SKM-1 (cell line): ENCODE results near the gene ADAM22.
A peak's percentile ranks its signal among the peaks of the same experiment; 100 is the strongest.
"Not testable (repeated sequence)": the region's sequence is repeated elsewhere in the genome, so short reads cannot be mapped to it uniquely, and the experiment has no call there.

ENCODE experiments used
- DNase-seq: peaks from one replicate; lab custom pipeline; 2025; ENCODE audit not compliant: unreplicated experiment; lab: John Stamatoyannopoulos, UW

The ADAM22 gene

GRCh38 chr7:88156356-88156755, 222.3 kb downstream of the ADAM22 start:
- DNase-seq = no peak

- DNase-seq = not testable (repeated sequence)
Observed at GRCh38 chr7:88159741-88160140, 225.7 kb downstream of the ADAM22 start.

- DNase-seq = peak; percentile 12
Observed at GRCh38 chr7:88165697-88166096, 231.6 kb downstream of the ADAM22 start.

GRCh38 chr7:88167223-88167622, 233.2 kb downstream of the ADAM22 start:
- no peak for DNase-seq

DNA sequence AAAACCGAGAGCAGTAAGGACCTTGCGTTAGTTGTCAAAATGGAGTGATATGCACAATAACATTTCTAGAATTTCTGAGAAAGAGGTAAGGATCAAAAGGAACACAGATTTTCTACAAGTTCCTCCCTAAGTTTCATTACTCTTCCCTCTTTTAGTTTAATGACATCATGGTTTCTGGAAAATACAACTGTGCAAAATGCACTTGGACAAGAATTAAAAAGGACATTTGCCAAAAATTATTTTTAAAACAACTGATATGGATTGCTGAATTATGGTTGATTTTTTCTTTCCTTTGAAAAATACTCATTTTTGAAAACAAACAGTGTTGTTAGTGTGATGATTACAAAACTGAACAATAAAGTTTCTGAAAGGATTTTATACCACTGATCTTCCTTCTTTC, 233.7 kb downstream of the ADAM22 start:
- no peak for DNase-seq

DNA sequence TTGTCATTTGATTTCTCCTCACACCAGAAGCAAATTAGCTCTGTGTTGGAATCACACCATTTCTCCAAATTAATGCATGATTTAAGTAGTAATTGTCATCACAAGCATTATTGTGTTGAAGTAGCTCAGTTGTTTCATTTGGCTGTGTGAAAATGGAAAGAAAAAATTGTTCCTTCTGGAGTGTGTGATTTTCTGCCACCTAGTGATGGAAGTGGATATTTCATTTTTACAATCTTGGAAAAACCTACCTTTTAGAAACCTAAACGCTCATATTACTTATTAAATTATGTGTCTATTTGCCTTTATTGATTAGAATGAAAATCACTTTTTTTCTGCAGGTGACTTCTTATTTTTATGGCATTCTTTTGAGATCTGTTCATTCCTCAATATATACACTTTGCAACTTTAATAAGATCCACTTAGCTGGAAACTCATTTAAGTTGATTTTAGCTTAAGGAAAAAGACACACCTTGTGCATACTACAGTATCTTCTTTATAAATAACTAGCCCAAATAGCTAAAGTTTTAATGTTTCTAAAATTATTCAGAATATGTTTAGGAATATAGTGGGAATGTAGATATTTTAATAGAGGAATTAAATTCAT, 235.8 kb downstream of the ADAM22 start:
- DNase-seq = peak; percentile 20

DNA sequence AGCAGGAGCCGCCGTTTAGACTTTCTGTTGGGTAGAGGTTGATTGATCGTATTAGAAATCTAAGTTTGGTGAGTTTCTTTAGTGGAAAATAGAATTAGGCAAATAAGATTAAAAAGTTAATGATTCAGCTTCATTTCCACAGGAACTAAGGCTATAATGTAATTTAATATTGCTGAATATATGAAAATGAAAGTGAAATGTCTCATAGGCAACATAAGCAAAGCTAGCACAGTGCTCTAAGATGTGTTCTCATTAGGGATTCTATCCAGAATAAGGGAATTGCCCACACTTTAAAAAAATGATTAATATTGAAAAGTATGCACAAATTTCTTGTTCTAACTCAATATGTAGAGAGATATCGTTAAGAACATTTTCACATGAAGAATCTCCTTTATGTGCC, 238.8 kb downstream of the ADAM22 start:
- no peak for DNase-seq

DNA sequence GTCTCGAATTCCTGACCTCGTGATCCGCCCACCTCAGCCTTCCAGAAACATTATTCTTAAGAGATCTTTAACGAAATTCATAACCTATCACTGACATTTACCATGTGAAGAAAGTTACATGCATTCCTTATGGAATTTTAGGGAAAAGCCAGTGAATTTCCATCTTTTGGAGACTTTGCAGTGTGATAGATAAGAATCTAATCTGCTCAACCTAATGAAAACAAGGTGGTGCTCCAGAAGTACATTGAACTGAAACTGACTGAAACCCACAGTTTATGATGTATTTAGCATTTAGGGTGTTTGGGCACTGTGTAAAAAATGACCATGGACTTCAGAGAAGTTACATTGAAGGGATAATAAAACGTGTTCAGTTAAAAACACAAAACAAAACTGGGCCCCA, 242.1 kb downstream of the ADAM22 start:
- no peak for DNase-seq

GRCh38 chr7:88183051-88183450, 249.0 kb downstream of the ADAM22 start:
- DNase-seq = no peak

DNA sequence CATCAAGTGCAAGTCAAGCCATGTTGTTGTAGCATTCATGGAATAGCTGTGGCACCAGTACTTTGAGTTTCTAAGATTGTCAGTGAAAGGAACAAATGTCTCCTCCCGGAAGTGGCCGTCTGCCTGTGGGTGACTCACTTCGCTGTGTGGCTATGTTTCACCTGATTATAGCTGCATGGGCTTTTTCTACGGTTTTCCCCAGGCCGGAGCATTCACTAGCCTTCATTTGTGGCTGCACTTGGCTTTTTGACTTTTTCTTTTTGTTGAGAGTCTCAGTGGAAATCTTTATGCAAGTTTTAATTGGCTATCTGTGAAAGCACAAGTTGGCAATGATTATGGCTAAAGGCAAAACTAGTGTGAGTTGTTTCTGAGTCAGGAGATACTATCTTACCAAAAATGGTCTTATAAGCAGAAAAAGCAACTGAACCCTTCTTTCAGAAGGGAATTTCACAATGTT, 250.8 kb downstream of the ADAM22 start:
- no peak for DNase-seq

DNA sequence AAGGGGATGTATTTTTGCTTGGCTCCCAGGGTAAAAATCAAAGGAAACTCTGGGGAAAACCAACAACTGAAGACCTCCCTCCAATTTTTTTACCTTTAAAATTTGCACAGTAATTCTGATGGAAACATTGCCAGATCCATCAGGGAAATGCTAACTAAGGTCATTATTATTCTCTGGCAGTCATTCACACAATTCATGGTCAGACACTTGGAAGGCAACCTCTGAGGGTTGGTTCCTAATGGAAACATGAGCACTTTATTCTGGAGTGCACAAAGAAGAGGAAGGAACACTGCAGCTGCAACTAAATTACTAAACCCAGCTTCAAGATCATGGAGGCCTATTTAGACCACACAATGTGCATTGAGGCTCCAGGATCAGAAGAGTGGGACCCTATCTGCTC, 251.6 kb downstream of the ADAM22 start:
- no peak for DNase-seq

DNA sequence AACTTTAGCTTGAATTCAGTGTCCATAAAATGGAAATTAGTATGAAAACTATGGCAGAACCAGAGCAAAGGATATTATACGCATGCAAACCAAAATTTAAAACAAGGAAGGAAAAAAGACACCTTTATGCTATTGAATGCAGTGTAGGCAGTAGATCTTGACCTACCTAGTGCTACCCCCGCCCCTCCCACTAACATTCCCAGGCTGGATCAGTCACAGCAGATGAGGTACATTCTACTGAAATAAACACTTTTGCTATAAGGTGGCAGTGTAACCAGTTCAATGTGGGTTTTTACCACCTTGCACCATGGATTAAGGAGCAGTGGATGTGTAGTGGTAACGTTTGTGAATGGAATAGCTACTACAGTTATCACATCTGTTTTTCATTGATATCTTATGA, 257.9 kb downstream of the ADAM22 start:
- no peak for DNase-seq

DNA sequence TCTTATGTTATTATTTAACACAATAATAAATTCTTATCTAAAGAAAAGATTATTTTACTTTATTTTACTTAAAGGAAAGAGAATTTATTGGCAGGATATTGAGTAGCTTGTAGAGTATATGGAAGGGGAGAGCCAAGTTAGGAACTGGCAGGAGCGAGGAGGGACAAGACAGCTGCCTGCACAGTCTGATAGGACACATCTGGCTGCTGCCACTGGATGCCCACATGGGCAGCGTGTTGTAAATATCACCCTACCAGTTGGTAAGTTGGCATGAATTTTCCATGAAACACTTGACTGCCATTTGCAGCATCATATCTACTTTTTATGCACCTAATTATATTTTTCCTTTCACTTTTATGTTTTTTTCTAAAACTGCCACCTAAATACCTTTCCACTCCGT, 266.2 kb downstream of the ADAM22 start:
- no peak for DNase-seq

GRCh38 chr7:88200789-88201188, 266.7 kb downstream of the ADAM22 start:
- DNase-seq = no peak

- DNase-seq = no peak
Observed at GRCh38 chr7:88201305-88201704, 267.3 kb downstream of the ADAM22 start.

DNA sequence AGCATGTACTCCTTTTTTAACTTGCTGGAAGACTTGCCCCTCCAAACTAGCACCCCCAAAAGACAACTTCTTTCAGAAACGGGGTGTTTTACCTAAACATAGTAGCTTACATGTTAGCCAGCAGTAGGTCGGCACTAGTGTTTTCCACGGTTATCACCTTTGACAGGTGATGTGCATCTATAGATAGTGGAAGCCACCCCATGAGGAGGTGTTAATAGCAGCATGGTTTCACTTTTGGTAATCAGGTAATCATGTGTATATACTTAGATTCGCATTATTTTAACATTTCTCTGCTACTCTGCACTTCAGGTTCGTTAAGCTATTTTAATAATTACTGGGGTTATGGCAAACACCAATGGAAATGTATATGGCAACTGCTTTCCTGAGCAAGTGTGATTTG, 268.2 kb downstream of the ADAM22 start:
- no peak for DNase-seq

DNA sequence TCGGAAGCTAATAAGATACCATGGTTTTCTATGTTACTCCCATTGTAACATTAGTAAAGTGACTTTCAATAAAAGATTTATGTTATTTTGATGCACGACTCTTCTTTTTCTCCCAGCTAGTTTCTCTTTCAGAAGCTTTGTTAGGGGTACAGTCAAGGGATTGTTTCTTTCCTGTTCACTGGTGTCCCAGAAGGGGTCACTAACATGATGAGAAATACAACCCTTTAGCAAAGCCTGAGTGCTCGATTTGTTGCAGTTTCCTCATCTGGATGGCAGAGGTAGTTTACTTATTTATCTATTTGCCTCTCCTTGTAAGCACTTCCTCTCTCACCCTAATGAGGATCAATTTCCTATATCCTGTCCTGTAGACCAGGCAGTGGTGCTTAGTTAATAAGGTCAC, 268.7 kb downstream of the ADAM22 start:
- no peak for DNase-seq

DNA sequence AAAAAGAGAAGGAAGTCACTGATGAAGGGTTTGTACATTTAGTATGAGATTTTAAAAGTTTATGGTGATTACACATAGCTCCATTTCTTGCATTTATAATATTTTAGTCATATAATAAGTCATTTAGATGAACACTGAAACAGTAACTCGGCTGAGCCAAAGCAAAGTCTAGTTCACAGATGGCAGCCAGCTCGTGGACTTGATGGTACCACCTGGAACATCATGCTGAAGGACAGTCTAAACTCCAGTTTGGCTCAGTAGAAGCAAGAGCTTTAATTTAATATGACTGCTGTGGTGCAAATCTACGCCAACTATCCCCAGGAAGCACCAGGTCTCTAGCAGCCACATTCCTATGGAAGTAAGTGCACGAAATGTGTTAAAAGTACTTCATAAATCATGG, 269.4 kb downstream of the ADAM22 start:
- DNase-seq = no peak

DNA sequence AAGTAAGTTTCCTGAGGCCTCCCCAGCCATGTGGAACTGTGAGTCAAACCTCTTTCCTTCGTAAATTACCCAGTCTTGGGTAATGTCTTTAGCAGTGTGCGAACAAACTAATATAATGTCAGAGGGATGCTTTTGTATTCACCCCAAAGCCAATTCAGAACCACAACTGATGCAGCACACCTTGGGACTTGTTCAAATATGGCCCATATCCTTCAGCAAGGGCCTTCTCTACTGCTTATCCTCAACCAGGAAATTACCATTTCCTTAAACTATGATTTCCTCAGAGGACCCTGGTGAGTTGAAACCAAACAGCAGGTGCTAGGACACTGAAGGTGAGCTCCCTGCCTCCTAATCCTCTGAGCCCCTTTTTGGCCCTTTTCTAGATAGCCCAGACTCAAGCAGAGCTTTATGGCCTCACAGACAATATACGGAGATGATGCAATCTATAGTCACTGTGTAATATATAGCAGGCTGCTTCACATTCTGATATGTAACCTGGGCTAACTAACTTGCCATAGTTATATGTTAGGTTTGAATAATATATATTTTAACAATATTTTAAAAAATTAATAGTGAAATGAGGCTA, 270.6 kb downstream of the ADAM22 start:
- no peak for DNase-seq

DNA sequence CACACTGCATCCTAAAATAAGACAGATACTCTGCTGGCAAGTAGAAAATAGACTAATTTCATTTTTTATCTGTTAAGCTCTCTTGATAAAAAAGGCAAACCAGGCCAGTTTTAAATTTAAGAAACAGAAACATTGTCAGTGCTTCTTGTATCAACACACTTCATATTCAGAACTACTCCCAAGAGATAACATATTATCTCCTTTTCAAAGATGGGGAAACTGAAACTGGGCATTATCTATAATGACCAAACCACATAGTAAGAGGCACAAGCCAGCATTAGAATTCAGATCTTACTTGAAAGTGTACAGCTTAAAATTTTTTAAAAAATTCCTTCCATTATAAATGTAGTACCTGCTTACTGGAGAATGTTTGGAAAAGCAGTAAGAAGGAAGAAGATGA, 271.1 kb downstream of the ADAM22 start:
- DNase-seq = no peak

- no peak for DNase-seq
Observed at GRCh38 chr7:88206254-88206653, 272.2 kb downstream of the ADAM22 start.

GRCh38 chr7:88208521-88208920, 274.5 kb downstream of the ADAM22 start:
- DNase-seq = no peak

- DNase-seq = no peak
Observed at GRCh38 chr7:88212918-88213317, 278.9 kb downstream of the ADAM22 start.
